NCI-H226 (cell line): Measurements from ENCODE around the gene OR10G6.
"Not testable (repeated sequence)": the region's sequence is repeated elsewhere in the genome, so short reads cannot be mapped to it uniquely, and the experiment has no call there.

Source experiments
- DNase-seq: peaks from one replicate; pipeline ENCODE4 v3.0.0-alpha.2; 2015

Gene OR10G6

GRCh38 chr11:123995119-123995518 lies at the start of gene OR10G6:
OR10G6 (minus strand) TSS chr11:123995161; CDS start chr11:123995161, 0 bp downstream.
- no peak for DNase-seq

- no peak for DNase-seq
These were observed 48.5 kb upstream of the OR10G6 start for GRCh38 chr11:124043420-124043819.

GRCh38 chr11:124041254-124041653 lies 46.3 kb upstream of the OR10G6 start, which contains the start of gene OR10G7:
OR10G7 (minus strand) TSS chr11:124041325; CDS start chr11:124039001, 2,324 bp downstream.
- DNase-seq = no peak

- no peak for DNase-seq
These were observed 44.6 kb upstream of the OR10G6 start for GRCh38 chr11:124039557-124039956.

GRCh38 chr11:124036666-124037065 lies 41.7 kb upstream of the OR10G6 start:
- no peak for DNase-seq

- no peak for DNase-seq
These were observed 31.5 kb upstream of the OR10G6 start, which contains the start of gene OR10G8 for GRCh38 chr11:124026498-124026897. OR10G8 (plus strand) TSS chr11:124026798; CDS start chr11:124029623, 2,825 bp downstream.

- not testable (repeated sequence) for DNase-seq
These were observed 20.9 kb upstream of the OR10G6 start for GRCh38 chr11:124015837-124016236.

- no peak for DNase-seq
These were observed 17.7 kb upstream of the OR10G6 start, which contains the start of gene OR10G4 for GRCh38 chr11:124012697-124013096. OR10G4 (plus strand) TSS chr11:124012997; CDS start chr11:124015575, 2,578 bp downstream.

- no peak for DNase-seq
These were observed 15.7 kb downstream of the OR10G6 start for GRCh38 chr11:123979311-123979710.

- no peak for DNase-seq
These were observed 17.1 kb downstream of the OR10G6 start, which contains the start of gene OR10S1 for GRCh38 chr11:123977731-123978347. OR10S1 (minus strand) TSS chr11:123977781; CDS start chr11:123977664, 117 bp downstream.

GRCh38 chr11:123976770-123977560 lies 18.0 kb downstream of the OR10G6 start:
- DNase-seq = no peak

GRCh38 chr11:123973816-123974215 lies 21.1 kb downstream of the OR10G6 start:
- peak; percentile 73 for DNase-seq

- no peak for DNase-seq
These were observed 38.2 kb downstream of the OR10G6 start for GRCh38 chr11:123956752-123957151.

- no peak for DNase-seq
These were observed 49.8 kb downstream of the OR10G6 start for GRCh38 chr11:123945132-123945531.
